ENCODE data around the gene DCDC1. TPM values are rescaled to one million over a fixed set of nuclear protein-coding genes. Genes with fewer than 3 reads are reported as not detected.

Gene DCDC1
- total RNA-seq, 1 experiment from 2014 or later = 2.2 TPM

DNA sequence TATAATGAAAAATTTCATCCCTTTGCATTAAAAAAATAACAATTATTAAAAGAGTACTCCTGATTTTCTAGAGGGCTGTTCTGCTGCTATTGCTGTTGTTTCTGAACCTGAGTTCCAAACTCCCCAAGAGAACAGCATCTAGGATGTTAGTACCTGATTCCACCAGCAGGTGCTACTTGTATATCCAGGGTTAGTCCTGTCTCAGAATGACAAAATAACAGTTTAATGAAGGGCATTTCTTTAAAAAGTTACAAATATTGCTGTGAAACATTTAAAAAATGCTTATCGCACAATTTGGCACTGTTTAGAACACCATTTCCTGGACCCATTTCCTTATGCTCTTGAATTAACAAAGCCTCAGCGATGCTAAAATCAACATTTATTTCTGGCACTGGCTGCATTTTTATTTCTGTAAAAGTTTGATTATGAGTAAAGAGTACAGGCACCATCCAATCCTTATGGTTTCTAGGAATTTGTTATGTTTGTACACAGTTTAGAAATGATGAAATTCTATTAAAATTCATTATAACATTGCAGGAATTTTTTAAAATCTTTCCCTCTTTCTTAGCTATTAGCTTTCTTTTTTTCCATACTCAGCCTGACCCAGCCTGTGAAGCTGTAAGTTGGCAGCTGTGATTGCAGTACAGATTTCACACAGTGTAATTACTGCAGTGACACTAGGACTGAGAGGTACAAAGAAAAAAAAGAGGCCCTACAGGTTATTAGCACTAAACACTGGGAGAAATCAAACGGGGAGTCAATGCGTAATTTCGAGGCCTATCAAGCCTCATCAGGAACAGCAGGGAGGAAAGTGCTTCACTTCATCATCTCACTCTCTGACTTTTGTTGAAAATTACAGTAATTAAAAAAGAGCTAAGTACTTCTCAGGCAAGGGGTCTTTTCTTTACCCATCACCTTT, 208.8 kb downstream of the DCDC1 start:
- DNase-seq = no peak
- TF ChIP-seq, protein P1, sequence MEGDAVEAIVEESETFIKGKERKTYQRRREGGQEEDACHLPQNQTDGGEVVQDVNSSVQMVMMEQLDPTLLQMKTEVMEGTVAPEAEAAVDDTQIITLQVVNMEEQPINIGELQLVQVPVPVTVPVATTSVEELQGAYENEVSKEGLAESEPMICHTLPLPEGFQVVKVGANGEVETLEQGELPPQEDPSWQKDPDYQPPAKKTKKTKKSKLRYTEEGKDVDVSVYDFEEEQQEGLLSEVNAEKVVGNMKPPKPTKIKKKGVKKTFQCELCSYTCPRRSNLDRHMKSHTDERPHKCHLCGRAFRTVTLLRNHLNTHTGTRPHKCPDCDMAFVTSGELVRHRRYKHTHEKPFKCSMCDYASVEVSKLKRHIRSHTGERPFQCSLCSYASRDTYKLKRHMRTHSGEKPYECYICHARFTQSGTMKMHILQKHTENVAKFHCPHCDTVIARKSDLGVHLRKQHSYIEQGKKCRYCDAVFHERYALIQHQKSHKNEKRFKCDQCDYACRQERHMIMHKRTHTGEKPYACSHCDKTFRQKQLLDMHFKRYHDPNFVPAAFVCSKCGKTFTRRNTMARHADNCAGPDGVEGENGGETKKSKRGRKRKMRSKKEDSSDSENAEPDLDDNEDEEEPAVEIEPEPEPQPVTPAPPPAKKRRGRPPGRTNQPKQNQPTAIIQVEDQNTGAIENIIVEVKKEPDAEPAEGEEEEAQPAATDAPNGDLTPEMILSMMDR (conservative IDR thresholded peaks at IDR 0.05) = peak; percentile 56; the same call in 1 of the 2 replicates
- no peak for TF ChIP-seq EZH2 (IDR thresholded peaks at IDR 0.05; ENCODE audit: low read depth)
- ChIA-PET POLR2A (ENCODE audit: unreplicated experiment) (no interaction called here), CTCF (no interaction called here)
- Histone ChIP-seq H3K9me3 (ENCODE audit: insufficient read depth, low read depth) (no peaks in the 10 kb centered on the region), H3K27ac (no peak overlapping the region), H3K9me2 (ENCODE audit: insufficient read depth) (no peaks in the 10 kb centered on the region), H3K79me2 (ENCODE audit: low read depth) (no peaks in the 10 kb centered on the region), H4K20me1 (ENCODE audit: insufficient read depth) (no peaks in the 10 kb centered on the region), H3K36me3 (ENCODE audit: low read depth) (no peaks in the 10 kb centered on the region), H2AFZ (no peak overlapping the region), H3K4me2 (no peak overlapping the region), H3K4me1 (replicated peaks; ENCODE audit: insufficient read depth) (no peaks in the 10 kb centered on the region), H3F3A (ENCODE audit: insufficient read depth, low read depth) (no peaks in the 10 kb centered on the region), H3K27me3 (ENCODE audit: insufficient read depth, low read depth) (no peaks in the 10 kb centered on the region), H3K4me3 (no peak overlapping the region)
- intact Hi-C loops (cut with micrococcal nuclease; ENCODE audit: unreplicated experiment) = no loop called here
- no TSS peak for BruUV-seq (replicated peaks)

DNA sequence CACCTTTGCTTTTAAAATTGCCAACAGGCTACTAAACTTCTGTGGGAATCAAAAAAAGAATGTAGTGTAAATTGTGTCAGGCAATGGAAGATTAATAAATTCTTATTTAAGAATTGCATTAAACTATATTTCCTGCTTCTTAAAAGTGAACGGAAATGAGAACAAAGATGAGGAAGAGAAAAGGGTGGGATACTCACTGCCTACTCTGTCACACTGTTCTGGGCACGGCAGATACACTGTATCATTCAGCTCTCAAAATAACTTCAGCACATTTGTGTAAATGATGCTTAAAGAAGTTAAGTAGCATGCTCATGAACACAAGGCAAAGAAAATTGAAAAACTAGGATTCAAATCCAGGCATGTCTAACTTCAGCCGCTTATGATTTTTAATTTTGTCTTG, 218.7 kb downstream of the DCDC1 start:
- CTCF ChIA-PET = no interaction called here
- TF ChIP-seq, protein P1 (conservative IDR thresholded peaks at IDR 0.05) = no peak
- no peak for TF ChIP-seq EZH2 (IDR thresholded peaks at IDR 0.05; ENCODE audit: low read depth)
- intact Hi-C loops (cut with micrococcal nuclease; ENCODE audit: unreplicated experiment) = no loop called here
- Histone ChIP-seq H3K27ac (no peak overlapping the region), H3F3A (ENCODE audit: insufficient read depth, low read depth) (no peaks in the 10 kb centered on the region), H3K36me3 (ENCODE audit: low read depth) (no peaks in the 10 kb centered on the region), H3K4me3 (no peak overlapping the region), H3K4me1 (replicated peaks; ENCODE audit: insufficient read depth) (no peaks in the 10 kb centered on the region), H3K9me2 (ENCODE audit: insufficient read depth) (no peaks in the 10 kb centered on the region), H4K20me1 (ENCODE audit: insufficient read depth) (peaks cover 4% of the 10 kb centered on the region; the same call in 1 of the 2 replicates), H3K27me3 (ENCODE audit: insufficient read depth, low read depth) (no peaks in the 10 kb centered on the region), H3K4me2 (no peak overlapping the region), H3K79me2 (ENCODE audit: low read depth) (no peaks in the 10 kb centered on the region), H2AFZ (no peak overlapping the region), H3K9me3 (ENCODE audit: insufficient read depth, low read depth) (no peaks in the 10 kb centered on the region)
- BruUV-seq (replicated peaks) = no TSS peak
- POLR2A ChIA-PET (ENCODE audit: unreplicated experiment) = interaction anchor here (0.7 kb wide), 1 partner anchor 34 kb away, joined by 6 read pairs; no protein-coding TSS in a partner anchor
- no peak for DNase-seq

DNA sequence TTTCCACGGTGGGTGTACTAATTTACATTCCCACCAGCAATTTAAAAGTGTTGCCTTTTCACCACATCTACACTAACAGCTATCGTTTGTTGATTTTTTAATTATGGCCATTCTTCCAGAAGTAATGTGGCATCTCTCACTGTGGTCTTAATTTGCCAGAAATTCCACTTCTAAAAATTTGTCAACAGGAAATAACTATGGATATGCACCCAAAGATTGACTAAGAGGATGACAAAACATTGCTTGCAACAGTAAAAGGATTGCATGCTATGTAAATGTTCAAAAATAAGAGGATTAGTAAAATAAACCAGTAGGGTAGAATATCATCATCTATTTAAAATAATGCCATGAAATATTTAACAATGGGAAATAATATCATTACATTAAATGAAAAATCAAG, 219.5 kb downstream of the DCDC1 start:
- H3K4me1 ChIP-seq (replicated peaks; ENCODE audit: insufficient read depth) = no peaks in the 10 kb centered on the region
- POLR2A ChIA-PET (ENCODE audit: unreplicated experiment) = no interaction called here
- H3K9me2 ChIP-seq (ENCODE audit: insufficient read depth) = no peaks in the 10 kb centered on the region
- CTCF ChIA-PET = no interaction called here
- DNase-seq = no peak
- no peaks in the 10 kb centered on the region for H3K36me3 ChIP-seq (ENCODE audit: low read depth)
- no peak overlapping the region for H2AFZ ChIP-seq
- H3K9me3 ChIP-seq (ENCODE audit: insufficient read depth, low read depth) = no peaks in the 10 kb centered on the region
- no peaks in the 10 kb centered on the region for H3F3A ChIP-seq (ENCODE audit: insufficient read depth, low read depth)
- no peaks in the 10 kb centered on the region for H3K27me3 ChIP-seq (ENCODE audit: insufficient read depth, low read depth)
- no TSS peak for BruUV-seq (replicated peaks)
- no peak overlapping the region for H3K4me3 ChIP-seq
- H3K79me2 ChIP-seq (ENCODE audit: low read depth) = no peaks in the 10 kb centered on the region
- intact Hi-C loops (cut with micrococcal nuclease; ENCODE audit: unreplicated experiment) = no loop called here
- no peak overlapping the region for H3K27ac ChIP-seq
- H3K4me2 ChIP-seq = no peak overlapping the region
- no peak for TF ChIP-seq EZH2 (IDR thresholded peaks at IDR 0.05; ENCODE audit: low read depth)
- TF ChIP-seq, protein P1 (conservative IDR thresholded peaks at IDR 0.05) = no peak
- H4K20me1 ChIP-seq (ENCODE audit: insufficient read depth) = peaks cover 4% of the 10 kb centered on the region; the same call in 1 of the 2 replicates
